HG02973 (cell line): Measurements from ENCODE around the gene NKD2.
"Not testable (repeated sequence)": the region's sequence is repeated elsewhere in the genome, so short reads cannot be mapped to it uniquely, and the experiment has no call there.

ENCODE experiments used
- ATAC-seq: cut with Tn5 transposase; IDR thresholded peaks from one replicate; pipeline ENCODE4 v1.9.1; 2021; ENCODE audit warnings: moderate library complexity; ENCODE audit not compliant: unreplicated experiment

The NKD2 gene

GRCh38 chr5:1012900-1013237 is 4.3 kb downstream of the NKD2 start:
- no peak for ATAC-seq

DNA sequence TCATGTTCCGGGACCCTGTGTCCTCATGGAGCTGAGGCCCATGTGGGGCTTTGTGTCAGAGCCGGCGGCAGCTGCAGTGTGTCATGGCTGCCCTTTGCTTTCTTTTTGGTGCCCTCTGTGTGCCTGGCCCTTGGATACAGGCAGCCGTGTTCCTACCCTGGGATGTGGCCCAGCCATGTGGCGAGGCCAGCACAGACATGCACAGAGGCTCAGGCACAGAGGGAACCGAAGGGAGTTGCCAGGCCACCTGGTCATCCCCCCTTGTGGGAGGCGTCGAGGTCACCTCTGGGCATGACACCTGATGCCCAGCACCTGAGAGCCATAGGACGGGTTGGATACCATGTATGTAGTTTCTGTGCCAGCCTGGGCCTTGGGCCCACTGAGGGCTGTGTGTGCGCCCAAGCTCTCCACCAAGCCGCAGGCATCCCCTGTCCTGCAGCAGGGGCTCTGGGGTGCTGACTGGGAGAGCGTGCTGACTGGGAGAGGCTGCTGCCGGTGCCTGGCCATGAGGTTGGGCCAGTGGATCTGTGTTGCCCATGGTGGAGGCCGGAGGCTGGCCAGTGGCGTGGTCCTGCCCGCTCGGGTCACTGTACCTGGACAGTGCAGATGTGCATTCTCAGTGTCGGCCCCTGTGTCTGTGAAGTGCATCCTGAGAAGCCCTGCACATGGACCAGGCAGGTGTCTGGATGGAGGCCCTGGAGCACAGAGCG is 4.8 kb downstream of the NKD2 start:
- no peak for ATAC-seq

DNA sequence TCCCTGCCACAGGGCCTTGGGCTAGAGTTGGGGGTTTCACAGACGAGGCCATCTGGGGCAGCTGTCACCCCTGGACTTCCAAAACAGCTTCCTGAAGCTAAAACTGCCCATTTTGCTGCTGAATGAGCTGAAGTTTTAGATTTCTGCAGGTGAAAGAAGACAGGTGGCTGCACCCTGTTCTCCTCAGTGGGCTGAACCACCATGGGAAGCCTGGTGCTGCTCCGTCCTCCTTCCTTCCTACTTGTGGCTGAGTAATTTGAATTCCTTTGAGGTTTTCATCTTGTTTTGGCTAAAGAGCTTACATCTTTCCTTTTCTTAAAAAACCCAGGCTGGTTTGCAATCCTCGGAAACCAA is 5.3 kb downstream of the NKD2 start:
- no peak for ATAC-seq

- no peak for ATAC-seq
Observed at GRCh38 chr5:1014346-1014745, 5.7 kb downstream of the NKD2 start.

GRCh38 chr5:1014781-1015221 is 6.2 kb downstream of the NKD2 start:
- no peak for ATAC-seq

DNA sequence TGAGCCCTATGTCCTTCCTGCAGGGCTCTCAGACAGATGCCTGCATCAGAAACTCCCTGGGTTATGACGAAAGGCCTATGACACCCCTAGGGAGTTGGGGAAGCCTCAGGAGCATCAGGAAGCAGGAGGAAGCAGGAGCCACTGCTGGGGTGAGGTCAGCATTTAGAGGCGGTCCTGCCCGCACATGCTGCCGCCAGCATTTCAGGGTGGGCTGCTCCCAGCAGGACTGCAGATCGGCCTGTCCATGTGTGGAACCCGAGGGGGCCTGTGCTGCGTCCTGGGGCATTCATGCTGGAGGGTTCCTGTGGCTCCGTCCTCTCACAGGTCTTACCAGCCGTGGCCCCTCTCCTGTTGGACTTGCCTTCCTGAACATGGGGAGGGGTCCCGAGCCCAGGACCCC is 6.9 kb downstream of the NKD2 start:
- ATAC-seq: no peak

DNA sequence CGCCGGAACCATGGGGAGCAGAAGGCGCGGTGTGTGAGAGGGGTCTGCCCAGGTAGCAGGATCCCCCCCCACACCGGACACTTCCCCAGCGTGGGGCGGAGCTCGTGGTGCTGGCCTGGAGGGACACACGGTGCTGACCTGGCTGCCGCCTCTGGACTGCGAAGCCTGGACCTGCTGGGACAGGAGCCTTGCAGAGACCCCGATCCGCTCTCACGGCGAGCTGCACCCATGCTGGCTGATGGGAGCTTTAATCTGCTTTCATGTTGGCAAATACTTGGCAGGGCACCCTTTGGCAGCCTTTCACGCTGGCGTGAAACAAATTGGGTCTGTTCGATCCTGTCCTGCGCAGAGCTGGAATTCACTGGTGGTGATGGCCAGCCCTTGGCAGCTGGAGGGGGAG is 7.4 kb downstream of the NKD2 start:
- no peak for ATAC-seq

- ATAC-seq: no peak
Observed at GRCh38 chr5:1016476-1016875, 7.9 kb downstream of the NKD2 start.

GRCh38 chr5:1017056-1017455 is 8.5 kb downstream of the NKD2 start:
- ATAC-seq: no peak

DNA sequence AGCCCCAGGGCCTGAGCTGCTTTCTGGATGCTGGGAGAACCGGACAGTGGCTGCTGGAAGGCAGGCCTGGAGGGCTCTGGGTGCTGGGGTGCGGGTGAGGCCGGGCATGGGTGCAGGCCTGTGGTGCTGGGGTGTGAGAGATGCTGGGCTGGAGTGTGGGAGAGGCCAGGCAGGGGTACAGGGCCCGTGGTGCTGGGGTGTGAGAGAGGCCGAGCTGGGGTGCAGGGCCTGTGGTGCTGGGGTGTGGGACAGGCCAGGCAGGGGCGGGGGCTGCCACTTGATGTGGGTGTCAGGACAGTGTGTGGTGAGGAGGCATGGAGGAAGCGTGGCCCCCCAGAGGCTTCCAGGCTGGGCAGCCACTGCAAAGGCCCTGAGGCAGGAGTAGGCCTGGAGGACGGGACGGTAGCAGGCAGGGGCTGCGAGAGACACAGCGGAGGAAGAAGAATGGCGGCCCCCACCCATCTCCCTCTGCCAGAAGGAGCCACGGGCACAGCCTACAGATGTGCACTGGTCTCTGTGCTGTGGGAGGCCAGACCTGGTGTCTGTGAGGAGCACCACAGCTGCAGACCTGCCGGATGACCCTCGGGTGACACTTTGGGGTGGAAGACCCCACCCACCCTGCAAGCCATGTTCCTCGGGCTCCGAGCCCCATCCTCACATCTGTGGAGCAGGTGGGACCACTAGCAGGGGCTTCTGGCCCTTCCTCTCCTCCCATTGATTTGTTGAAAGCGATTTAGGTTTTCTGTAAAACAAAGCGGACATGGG is 9.3 kb downstream of the NKD2 start:
- no peak for ATAC-seq

DNA sequence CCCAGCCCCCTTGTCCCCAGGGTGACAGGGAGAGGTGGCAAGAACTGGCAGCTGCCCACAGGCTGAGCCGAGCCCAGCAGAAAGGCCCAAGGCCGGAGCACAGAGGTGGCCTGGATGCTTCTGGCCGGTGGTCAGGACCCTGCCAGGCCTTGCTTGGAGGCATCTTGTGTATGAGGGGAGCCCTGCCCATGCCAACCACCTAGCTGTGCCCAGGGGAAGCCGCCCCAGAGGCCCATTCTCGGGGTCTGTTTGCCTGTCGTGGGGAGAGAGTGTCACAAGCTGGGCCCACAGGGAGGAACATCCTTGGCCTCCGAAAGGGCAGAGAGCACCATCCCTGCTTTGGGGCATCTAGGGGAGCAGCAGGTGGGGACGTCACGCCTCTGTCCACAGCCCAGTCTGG is 10.0 kb downstream of the NKD2 start:
- no peak for ATAC-seq

- no peak for ATAC-seq
Observed at GRCh38 chr5:1019001-1019905, 10.7 kb downstream of the NKD2 start.

GRCh38 chr5:1020452-1020961 is 11.9 kb downstream of the NKD2 start:
- no peak for ATAC-seq

- ATAC-seq: no peak
Observed at GRCh38 chr5:1021136-1021968, 12.8 kb downstream of the NKD2 start.

DNA sequence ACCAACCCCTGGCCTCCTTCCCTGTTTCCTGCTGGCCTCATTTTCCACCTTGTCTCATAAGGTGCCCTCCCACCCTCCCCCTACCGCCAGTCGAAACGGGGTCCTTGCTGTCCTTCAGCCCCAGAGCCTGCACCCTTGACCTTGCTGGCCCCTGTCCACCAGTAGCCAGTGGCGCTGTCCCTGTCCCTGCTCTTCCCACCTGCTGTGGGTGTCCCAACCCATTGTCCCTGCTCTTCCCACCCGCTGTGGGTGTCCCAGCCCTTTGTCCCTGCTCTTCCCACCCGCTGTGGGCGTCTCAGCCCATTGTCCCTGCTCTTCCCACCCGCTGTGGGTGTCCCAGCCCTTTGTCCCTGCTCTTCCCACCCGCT is 13.4 kb downstream of the NKD2 start:
- ATAC-seq: not testable (repeated sequence)

DNA sequence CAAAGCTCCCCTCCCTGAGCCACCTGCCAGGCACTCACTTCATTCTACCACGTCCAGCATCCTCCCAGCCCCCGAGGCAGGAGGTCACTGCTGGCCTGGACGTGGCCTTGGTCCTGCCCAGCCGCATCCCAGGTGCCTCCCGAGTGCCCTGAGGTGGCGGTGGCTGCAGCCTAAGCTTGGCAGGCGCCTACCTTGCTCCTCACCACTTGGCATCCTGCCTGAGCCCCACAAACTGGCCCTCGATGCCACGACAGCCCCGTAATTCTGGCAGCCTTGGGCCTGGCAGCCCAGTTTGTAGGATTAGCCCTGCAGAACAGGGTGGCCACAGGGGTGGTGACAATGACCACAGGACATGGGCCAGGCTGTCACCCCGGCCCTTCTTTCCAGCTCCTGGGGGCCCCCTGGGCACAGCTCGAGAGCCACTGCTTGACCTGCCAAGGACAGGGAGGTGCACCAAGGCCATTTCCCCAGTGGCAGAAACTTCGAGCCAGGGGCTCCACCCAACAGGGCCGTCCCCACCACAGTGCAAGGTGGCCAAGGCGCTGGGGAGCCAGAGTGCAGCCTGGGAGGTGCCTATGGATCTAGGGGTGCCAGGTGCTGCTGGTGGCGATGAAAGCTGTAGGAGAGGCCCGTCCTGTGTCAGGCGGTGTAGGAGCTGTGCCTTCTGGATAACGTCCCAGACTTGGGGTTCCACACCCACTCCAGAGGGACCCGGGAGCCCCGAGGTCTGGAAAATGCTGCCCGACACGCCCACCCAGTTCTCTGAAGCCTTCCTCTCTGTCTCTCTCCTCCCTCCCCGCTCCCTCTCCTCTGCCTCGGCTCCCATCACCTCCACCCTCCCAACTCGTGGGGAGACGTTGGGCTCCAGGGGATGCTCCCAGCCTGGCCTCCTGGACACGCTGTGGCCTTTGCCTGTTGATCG is 18.4 kb downstream of the NKD2 start:
- ATAC-seq: no peak

DNA sequence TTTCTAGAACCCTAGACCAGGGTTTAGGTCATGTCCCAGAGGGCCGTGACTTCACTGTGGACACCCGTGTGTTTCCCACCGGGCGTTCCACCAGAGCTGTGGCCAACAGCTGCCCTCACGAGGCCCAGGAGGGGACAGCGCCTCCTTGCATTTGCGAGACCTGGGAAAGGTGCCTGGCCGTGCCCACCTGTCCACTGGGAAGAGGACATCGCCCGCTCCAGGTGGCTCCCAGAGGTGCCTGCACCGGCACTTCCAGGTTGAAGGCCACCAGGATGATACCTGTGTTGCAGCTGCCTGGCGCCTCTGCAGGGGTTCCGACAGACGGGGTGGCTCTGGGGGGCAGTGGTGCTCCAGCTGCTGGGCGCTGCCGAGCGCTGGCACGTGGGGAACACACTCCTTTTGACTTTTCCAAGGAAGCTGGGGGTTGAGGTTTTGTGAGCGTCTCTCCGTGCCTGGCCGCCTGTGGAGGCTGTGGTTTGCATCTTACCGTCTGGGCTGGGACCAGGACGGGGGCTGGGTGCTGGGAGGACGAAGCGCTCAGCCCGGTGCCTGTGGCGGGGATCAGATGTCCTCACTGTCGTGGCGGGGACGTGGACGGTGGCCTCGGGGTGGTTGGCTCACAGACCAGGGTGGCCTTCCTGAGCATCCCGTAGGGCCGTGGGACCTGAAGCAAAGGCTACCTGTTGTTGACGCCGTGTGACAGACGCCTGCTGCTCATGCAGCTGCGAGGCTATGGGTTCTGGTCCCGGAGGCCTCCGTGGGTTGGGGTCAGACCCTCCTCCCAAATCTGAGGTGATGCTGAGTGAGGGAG is 19.2 kb downstream of the NKD2 start:
- ATAC-seq: no peak

DNA sequence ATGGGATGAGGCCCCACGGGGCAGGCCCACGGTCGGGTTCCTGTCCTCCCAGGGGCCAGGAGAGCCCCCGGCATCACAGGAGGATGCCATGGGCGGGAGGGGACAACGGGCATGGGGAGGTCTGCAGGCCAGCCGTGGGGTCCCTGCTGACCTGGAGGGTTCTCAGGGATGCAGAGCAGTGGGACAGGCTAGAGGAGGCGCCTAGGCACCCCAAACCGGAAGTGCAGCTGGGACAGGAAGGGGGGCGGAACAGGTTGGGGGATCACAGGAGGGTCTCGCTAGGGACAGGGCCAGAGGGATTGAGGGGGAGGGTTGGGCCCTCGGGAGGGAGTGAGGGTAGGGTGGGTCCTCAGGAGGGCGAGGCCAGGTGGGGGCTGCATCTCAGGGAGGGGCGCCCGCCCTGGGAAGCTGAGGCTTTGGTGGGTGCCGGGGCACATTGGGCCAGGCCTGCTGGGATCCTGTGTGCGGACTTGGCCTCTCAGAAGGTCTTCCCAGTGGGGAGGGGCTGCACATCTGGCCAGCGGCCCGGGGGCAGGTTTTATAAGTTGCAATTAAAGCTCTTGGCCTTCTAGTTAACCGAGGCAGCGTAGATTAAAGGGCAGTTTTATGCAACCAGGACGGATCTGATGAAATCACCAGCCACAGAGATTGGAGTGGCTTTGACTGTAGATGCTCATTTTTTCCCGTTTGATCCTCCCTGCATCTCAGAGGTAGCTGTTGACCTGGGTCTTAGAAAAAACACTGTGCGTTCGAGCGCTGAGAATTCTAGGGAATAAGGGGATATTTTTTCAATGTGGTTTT is 20.1 kb downstream of the NKD2 start:
- ATAC-seq: no peak
